ENCODE results near the gene KHNYN.

DNA sequence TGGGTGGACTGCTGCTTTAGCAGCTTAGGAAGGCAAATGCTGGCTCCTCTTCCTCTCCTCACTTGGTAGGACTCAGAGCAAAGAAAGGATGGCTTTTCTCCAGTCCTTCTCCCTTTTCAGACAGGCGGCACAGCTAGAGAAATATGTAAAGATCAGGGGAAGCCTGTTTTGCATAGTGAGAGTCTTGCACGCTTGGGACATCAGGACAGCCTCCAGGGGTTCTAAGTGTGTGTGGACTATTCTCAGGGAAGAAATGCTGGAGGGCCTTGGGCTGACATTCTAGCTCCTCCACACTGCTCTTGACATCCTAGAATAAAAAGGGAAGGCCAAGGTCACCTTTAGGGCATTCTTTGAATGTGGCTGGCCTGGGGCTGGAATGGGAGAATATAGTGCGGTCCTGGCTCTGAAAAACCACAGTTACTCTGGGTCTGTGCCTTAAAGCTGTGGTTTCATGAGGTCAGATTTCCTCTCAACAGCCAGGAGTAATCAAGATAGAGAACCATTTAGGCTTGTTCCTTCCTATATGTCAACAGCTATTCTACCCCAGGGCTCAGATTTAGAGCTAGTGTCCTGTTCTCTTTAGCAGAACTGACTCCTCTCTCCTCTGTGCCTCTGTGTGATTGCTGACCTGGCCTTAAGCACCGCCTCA, 54.0 kb downstream of the KHNYN start:
- TF ChIP-seq SUZ12 (IDR thresholded peaks at IDR 0.05; ENCODE audit: extremely low read depth, insufficient read depth, insufficient read length) (no peak), YY1 (IDR thresholded peaks at IDR 0.05; ENCODE audit: insufficient read depth, insufficient read length) (no peak), ZNF274 (IDR thresholded peaks at IDR 0.05; ENCODE audit: low read depth, low read length) (no peak)
